Muscle of back (tissue), 11 donors: ENCODE data around the gene SHC2. TPM values are rescaled to one million over a fixed set of nuclear protein-coding genes. Genes with fewer than 3 reads are reported as not detected.
"Not testable (repeated sequence)": the region's sequence is repeated elsewhere in the genome, so short reads cannot be mapped to it uniquely, and the experiment has no call there.

Experiments
- DNase-seq, 3 donors: peaks; one replicate each; pipeline versions ENCODE4 v3.0.0 to v3.0.0-alpha.2; 2013
- polyA plus RNA-seq, 10 donors: library from polyadenylated mRNA; unstranded; fragments of 120-200 nt; gene quantifications; one replicate each; pipeline ENCODE4 v1.2.1, GENCODE V29; 2013; ENCODE audit not compliant: insufficient read length in 10 of 10

SHC2 gene
- polyA plus RNA-seq, 10 donors, result 25.5 to 49.7 (median 29.5) TPM

DNA sequence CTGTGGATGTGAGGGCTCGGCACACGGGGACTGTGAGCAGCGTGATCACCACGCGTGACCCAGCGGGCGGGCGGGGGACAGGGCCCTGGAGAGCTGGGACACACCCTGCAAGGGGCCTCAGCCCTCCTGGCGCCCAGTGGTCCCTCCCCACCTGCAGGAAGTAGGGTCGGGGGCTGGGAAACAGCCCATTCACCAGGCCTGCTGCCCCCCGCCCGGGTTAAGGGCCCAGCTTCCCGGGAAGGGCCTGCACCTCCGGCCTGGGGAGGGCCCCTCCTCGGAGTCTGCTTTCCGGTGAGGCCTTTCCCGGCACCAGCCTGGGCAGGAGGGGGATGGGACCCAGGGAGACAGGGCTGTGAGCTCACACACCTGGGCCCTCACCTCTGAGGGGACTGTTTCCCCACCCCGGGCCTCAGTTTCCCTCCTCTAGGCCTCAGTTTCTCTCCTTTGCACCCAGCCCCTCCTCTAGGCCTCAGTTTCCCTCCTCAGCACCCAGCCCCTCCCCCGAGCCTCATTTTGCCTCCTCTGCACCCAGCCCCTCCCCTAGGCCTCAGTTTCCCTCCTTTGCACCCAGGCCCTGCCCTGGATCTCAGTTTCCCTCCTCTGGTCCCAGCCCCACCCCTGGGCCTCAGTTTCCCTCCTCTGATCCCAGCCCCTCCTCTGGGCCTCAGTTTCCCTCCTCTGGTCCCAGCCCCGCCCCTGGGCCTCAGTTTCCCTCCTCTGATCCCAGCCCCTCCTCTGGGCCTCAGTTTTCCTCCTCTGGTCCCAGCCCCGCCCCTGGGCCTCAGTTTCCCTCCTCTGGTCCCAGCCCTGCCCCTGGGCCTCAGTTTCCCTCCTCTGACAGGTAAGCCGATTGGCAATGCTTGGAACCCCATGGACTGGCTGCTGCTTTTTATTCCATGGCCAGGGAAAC, 33.6 kb upstream of the SHC2 start:
- DNase-seq, result peak in 1 of 3 donors; percentile 42

DNA sequence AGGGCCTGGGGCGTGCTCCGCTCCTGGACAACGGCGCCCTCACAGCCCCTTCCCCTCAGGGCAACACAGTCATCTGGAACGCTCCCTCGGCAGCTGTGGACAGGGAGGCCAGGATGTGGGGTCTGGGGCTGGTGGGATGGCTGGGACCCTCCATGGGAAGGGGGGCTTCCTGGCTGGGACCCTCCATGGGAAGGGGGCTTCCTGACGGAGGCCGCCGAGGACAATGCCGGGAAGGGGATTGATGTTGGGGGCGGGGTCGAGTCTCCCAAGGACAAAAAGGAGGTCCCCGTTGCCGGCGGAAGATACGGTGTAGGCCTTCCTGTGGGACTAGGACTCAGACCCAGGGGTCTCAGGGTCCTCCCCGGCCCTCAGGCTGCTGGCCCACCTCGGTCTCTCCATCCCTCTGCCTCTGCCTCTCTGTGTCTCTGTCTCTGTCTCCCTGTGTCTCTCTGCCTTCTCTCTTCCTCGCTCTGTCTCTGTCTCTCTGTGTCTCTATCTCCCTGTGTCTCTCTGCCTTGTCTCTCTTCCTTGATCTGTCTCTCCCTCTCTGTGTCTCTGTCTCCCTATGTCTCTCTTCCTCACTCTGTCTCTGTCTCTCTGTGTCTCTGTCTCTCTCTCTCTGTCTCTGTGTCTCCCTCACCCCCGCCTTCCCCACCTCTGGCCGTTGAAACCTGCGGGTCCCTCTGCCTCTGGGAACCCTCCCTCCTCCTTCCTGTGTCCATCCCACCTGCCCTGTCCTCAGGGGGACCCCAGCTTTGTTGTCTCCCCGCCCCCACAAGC, 32.7 kb upstream of the SHC2 start:
- peak in 1 of 3 donors; percentile 36 for DNase-seq

DNA sequence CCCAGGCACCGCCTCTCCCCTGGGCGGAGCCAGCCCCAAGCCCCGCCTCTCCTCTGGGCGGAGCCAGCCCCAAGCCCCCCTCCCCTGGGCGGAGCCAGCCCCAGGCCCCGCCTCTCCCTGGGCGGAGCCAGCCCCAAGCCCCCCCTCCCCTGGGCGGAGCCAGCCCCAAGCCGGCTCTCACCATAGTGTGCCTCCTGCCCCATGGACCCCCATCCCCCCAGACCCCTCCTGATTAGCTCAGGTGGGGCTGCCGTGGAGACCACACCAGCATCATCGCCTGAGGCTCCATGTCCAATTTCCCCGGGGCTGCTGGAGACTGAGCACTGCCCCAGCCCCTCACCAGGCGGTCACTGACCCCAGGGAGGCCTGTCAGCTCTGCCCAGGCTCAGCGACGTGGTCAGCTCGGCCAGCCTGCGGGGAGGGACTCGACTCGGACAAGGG, 31.3 kb upstream of the SHC2 start:
- no peak for DNase-seq

DNA sequence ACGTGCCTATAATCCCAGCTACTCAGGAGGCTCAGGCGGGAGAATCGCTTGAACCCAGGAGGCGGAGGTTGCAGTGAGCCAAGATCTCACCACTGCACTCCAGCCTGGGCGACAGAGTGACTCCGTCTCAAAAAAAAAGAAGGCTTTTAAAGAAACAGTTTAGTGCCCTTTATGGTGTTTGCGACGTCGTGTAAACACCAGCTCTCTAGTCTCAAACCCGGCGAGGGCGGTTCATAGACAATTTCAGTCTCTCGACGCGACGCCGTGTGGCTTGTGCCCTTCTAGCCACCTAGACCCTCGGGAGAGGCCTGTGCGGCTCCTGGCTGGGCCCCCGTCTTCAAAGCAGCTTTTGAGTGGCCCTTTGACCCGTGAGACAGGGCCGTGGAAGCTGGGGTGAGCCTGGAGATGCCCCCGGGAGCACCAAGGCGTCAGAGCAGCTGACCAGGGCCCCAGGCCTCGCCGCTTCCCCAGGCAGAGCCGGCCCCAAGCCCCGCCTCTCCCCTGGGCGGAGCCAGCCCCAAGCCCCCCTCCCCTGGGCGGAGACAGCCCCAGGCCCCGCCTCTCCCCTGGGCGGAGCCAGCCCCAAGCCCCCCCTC, 30.4 kb upstream of the SHC2 start:
- DNase-seq, result no peak

DNA sequence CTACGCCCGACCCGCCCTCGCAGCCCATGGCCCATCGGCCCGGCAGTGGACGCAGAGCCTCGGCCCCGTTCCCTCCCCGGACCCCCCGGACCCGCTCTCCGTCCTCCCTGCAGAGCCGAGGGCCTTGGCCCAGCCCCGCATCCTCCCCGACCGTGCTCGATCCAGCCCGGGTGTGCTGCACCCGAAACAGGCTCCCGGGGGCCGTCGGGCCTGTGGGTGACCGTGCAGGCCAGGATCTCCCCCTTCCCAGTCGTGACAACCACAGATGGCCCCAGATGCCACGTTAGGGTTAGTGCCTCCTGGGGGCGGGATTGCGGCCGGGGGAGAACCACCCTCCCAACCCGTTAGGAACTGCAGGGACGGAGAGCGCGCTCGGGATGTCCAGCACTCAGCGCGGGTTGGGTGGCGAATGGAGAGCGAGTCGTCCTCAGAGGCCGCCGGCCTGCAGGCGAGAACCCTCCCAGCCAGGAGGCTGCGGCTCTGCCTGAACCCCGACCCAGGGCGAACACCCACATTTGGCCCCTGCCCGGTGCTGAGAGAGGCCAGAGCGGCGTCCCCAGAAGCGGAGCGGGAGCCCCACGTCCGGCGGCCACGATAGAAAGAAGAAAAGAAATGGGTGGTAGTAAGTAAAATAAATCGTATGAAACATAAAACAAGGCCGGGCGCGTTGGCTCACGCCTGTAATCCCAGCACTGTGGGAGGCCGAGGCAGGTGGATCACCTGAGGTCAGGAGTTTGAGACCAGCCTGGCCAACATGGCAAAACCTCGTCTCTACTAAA, 28.8 kb upstream of the SHC2 start:
- peak in 1 of 3 donors; percentile 77 for DNase-seq

DNA sequence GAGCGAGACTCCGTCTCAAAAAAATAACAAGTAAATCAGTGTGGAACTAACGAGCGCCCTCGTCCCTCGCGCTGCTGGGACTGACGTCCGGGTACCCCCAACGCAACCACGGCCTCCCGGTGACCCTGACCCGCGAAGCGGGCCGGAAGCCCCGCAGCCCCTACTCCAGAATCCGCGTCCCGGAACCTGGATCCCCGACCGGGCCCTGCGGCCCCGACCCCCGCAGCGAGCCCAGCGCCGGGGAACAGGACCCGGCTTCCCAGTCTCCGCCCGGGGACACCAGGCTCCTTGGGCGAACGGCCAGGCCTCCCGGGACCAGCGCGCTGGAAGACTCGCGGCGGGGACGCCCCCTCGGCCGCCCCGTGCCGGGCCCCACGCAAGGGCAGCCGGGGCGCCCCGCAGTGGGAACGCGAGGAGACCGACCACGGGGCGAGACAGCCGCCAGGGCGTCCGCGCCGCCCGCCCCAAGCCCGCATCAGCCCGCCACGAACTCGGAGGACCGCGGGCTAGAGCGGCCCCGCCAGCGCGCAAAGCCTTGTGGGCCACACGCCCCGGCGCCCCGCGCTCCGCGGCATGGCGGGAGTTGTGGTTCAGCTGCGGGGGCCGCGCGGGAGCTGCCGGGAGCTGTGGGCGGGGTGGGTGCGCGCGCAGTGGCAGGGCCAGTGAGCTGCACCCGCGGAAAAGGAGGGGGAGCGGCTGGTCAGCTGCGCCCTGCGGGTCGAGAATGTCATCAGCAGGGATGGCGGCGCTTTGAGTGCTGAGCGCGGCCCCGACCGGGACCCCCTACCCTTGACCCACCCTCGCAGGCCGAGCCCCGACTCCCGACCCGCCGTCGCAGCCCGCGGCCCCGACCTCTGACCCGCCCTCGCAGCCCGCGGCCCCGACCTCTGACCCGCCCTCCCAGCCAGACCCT, 27.9 kb upstream of the SHC2 start:
- DNase-seq, result peak; percentile 95 to 99 (median 96)

DNA sequence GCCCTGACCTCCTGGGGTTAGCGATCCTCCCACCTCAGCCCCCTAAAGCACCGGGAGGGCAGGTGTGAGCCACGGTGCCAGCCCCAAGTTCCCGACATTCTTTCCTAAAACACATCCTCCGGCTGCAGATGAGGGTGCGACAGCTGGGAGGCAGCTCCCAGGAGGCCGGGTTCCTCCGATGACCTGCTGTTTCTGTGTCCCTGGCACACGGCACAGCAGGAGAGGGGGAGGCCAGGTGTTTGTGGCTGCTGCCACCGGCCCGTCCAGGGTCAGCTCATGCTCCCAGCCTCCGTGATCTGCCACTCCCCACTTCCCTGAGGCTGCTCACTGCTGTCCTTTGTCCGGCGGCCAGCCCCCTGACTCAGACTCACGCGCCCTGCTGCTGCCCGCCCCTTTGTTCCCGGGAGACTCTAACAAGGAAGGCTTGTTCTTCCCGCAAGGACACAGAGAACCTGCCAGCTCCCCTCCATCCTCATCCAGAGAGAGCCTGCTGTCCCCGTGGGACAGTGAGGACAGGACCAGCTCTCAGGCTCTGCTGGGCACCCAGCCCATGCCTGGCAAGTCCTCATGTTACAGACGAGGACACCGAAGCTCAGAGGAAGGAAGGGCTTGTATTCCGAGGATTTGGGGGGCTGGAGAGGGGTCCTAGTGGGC, 24.9 kb upstream of the SHC2 start:
- peak in 1 of 3 donors; percentile 64 for DNase-seq

DNA sequence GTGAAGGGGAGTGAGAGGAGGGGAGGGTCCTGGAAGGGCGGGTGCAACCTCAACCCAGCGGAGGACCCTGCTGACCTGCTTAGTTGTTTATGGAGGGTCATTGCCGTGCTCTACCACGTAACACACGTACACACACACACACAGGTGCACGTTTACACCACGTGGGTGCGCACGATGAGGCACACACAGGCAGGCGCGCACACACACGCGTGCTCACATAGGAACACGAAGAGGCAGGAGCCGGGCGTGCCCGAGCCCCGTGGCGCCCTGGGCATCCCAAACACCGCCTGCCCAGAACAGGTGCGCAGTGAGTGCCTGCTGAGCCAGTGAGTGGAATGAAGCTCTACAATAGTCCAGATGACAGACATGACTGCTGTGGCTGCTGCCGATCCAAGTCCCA, 24.2 kb upstream of the SHC2 start:
- peak in 1 of 3 donors; percentile 10 for DNase-seq

DNA sequence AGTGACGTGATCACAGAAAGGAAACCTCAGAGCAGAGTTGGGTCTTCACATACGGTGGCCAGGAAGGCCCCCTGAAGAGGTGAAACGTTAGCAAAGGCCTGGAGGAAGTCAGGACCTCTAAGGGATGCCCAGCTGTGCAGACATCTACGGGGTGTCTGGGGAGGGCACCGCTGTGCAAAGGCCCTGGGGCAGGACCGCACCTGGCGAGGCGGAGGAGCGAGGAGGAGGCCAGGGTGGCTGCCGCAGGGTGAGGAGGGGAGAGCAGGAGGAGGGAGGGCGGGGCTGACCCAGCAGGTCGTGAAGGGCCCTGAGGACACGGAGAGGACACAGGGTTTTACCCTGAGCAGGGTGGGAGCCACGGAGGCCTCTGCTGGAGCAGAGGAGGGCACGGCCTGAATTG, 23.7 kb upstream of the SHC2 start:
- DNase-seq, result peak in 1 of 3 donors; percentile 4

DNA sequence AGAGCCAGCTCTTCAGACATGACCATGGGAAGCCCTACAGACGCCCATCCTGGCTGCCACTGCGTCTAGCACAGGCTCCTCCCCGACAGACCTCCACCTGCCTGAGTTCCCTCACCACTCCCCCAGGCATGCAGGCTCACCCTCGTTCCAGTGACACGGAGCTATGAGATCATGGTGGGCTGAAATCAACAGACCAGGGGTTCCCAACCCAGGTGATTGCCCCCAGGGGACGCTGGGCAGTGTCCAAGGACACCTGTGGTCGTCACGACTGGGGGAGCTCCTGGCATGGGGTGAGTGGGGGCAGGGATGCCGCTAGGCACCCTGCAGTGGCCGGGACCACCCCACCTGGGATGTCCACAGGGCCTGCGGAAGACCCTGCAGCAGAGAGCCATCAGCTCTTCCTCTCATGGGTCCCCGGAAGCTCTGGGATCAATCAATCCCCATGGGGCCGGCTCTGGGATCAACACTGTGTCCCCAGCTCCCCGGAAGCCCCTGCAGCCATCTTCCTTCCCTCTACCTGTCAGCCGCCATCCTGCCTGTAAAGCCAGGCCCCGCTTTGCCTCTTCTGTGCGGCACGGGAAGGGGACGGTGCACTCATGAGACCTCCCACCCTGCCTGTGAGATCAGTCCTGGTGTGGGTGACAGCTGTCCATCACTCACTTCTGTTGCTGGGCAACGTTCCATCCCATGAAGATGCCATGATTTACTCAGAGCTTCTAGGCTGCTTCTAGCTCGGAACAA, 22.7 kb upstream of the SHC2 start:
- peak in 1 of 3 donors; percentile 0 for DNase-seq

DNA sequence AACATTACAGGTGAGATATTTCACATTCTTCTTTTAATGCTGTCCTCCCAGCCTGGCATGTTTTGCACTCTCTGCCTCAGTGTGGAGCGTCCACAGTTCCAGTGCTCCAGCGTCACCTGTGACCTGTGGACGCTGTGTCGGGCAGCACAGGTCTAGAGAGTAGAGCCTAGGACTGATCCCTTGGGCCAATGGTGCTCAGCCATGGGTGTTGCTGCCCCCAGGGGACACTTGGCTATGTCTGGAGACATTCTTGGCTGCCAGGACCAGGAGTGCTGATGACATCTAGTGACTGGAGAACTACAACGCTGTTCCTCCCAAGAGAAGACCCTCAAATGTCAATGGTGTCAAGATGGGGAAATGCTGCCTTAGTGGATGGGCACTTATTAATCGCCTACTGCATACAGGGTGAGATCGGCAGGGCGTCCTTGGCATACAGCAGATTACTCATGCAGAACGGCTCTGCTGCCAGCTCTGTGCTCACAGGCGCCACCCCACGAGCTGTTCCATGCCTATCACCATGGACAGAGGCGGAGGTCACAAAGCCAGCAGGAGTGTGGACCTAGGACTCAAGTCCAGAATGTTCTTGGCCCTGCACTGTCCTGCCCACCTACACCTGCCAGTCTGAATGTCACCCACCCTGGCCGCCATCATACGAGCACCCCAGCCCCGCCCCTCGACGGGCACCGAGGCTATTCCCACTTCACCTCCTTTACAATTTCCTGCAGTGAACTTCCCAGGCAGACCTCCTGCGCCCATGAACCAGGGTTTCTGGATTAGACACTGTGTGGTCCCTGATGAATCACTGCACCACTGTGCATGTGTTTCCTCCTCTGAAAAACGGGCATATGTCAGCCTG, 21.6 kb upstream of the SHC2 start:
- peak in 1 of 3 donors; percentile 3 for DNase-seq

DNA sequence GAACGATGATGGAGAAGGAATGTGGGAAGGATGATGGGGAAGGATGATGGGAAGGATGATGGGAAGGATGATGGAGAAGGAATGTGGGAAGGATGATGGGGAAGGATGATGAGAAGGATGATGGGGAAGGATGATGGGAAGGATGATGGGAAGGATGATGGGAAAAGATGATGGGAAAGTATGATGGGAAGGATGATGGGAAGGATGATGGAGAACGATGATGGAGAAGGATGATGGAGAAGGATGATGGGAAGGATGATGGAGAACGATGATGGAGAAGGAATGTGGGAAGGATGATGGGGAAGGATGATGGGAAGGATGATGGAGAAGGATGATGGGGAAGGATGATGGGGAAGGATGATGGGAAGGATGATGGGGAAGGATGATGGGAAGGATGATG, 20.3 kb upstream of the SHC2 start:
- DNase-seq, result not testable (repeated sequence)

DNA sequence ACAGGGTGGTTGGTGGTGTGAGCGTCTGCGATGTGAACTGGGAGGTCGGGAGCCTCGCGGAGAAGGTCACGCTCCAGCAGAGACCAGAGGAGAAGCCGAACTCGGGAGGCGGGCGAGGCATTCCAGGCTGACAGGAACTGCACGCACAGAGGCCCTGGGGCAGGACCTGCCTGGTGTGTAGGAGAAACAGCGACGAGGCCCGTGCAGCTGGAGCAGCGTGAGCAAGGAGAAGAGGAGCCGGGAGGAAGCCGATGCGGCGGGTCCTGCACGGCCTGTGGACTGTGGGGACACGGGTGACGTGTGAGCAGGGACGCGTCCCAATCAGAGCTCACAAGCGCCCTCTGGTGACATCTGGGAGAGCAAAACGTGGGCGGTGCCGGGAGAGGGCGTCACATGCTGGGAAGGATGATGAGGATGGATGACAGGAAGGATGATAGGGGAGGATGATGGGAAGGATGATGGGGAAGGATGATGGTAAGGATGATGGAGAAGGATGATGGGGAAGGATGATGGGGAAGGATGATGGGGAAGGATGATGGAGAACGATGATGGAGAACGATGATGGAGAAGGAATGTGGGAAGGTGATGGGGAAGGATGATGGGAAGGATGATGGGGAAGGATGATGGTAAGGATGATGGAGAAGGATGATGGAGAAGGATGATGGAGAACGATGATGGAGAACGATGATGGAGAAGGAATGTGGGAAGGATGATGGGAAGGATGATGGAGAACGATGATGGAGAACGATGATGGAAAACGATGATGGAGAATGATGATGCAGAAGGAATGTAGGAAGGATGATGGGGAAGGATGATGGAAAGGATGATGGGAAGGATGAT, 19.4 kb upstream of the SHC2 start:
- peak; percentile 61 to 87 (median 86) for DNase-seq

DNA sequence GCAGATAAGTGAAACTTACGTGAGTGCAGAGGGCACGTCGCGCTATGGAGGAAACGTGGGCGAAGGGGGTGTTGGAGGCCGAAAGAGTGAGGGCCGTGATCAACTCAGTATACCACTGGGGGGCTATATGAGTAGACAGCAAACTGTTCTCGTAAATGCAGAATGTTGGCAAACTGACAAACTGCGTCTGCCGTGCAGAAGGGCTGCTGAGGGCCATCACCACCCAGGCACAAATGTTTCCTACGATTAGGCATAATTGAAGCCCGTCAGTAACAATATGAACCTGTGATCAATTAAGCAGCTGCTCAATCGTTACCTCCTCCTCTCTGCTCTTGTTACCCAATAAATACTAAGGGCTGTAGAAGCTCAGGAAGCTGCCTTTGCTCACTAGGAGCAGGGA, 18.1 kb upstream of the SHC2 start:
- peak in 1 of 3 donors; percentile 53 for DNase-seq

DNA sequence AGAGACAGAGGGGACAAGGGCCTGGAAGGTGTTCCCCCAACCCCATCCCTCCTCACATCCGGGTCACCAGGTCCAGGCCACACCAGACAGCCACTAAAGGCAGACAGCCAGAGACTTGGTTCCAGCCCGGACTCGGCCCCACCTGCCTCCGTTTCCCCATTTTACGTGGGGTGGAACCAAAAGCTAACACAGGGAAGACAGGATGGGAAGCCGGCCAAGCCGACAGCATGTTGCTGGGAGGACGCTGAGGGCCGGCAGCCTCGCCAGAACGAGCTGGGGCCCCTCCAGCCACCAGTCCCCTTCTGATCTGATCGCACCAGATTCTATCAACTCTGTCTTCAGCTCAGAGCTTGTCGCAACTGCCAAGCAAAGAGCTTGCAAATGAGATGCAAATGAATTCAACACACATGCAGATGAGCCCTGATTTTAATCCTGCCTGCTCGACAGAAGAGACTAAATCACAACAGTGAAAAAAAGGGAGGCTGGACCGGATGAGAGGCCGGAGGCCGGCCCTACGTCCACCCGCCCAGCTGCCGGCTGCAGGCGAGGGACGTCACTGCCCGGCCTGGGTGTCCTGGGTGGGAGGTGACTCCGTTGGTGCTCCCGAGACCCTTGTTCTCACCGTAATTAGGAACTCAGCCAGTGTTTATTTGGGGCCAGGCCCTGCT, 17.5 kb upstream of the SHC2 start:
- peak in 1 of 3 donors; percentile 71 for DNase-seq

DNA sequence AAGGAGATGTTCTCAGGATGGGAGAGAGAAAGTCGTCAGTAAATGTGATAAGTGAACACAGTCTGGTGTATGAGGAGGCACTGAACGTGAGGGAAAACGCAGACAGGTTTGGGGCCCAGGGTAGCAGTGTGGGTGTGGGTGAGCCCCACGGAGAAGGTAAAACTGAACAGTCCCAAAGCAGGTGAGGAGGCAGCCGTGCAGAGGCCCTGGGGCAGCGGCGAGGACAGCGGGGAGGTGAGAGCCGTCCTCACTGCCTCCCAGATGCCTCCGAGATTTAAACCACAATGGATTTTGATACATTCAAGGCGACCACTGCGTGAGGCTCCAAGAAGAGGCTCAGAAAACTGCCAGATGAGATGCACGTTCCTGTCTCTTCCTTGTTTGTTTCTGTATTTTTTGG, 14.5 kb upstream of the SHC2 start:
- no peak for DNase-seq
